Measurements from ENCODE around the gene DSE.

DSE gene

GRCh38 chr6:116447052-116447451 lies 76.3 kb downstream of the DSE start:
- DNase-seq (ENCODE audit: low read depth in 2 of 2), result no peak

- no peak for DNase-seq (ENCODE audit: low read depth in 2 of 2)
These were observed 76.8 kb downstream of the DSE start for GRCh38 chr6:116447496-116448011.

GRCh38 chr6:116449565-116449964 lies 78.8 kb downstream of the DSE start:
- no peak for DNase-seq (ENCODE audit: low read depth in 2 of 2)

GRCh38 chr6:116450185-116450710 lies 79.5 kb downstream of the DSE start:
- no peak for DNase-seq (ENCODE audit: low read depth in 2 of 2)

GRCh38 chr6:116450769-116451740 lies 80.3 kb downstream of the DSE start:
- no peak for DNase-seq (ENCODE audit: low read depth in 2 of 2)

- DNase-seq (ENCODE audit: low read depth in 2 of 2), result no peak
These were observed 81.2 kb downstream of the DSE start for GRCh38 chr6:116451916-116452315.

GRCh38 chr6:116452531-116452930 lies 81.8 kb downstream of the DSE start:
- no peak for DNase-seq (ENCODE audit: low read depth in 2 of 2)

- no peak for DNase-seq (ENCODE audit: low read depth in 2 of 2)
These were observed 85.4 kb downstream of the DSE start for GRCh38 chr6:116456106-116456505.

GRCh38 chr6:116456927-116457326 lies 86.2 kb downstream of the DSE start:
- DNase-seq (ENCODE audit: low read depth in 2 of 2), result no peak

- no peak for DNase-seq (ENCODE audit: low read depth in 2 of 2)
These were observed 87.5 kb downstream of the DSE start for GRCh38 chr6:116458264-116458663.

- no peak for DNase-seq (ENCODE audit: low read depth in 2 of 2)
These were observed 89.2 kb downstream of the DSE start for GRCh38 chr6:116459927-116460326.

- no peak for DNase-seq (ENCODE audit: low read depth in 2 of 2)
These were observed 90.7 kb downstream of the DSE start, which contains the start of gene CALHM6 for GRCh38 chr6:116461331-116461931. CALHM6 (plus strand) TSS chr6:116461375; CDS start chr6:116461930, 555 bp downstream.

- DNase-seq (ENCODE audit: low read depth in 2 of 2), result peak in 1 of 2 donors; percentile 53
These were observed 91.5 kb downstream of the DSE start for GRCh38 chr6:116461932-116462885.

GRCh38 chr6:116463301-116463700 lies 92.6 kb downstream of the DSE start:
- DNase-seq (ENCODE audit: low read depth in 2 of 2), result no peak

- DNase-seq (ENCODE audit: low read depth in 2 of 2), result no peak
These were observed 94.5 kb downstream of the DSE start for GRCh38 chr6:116465246-116465645.

GRCh38 chr6:116467096-116467495 lies 96.3 kb downstream of the DSE start:
- DNase-seq (ENCODE audit: low read depth in 2 of 2), result no peak

GRCh38 chr6:116467514-116467913 lies 96.8 kb downstream of the DSE start:
- DNase-seq (ENCODE audit: low read depth in 2 of 2), result no peak

GRCh38 chr6:116468293-116468692 lies 97.5 kb downstream of the DSE start:
- no peak for DNase-seq (ENCODE audit: low read depth in 2 of 2)

- DNase-seq (ENCODE audit: low read depth in 2 of 2), result no peak
These were observed 100.8 kb downstream of the DSE start for GRCh38 chr6:116471531-116471930.

- DNase-seq (ENCODE audit: low read depth in 2 of 2), result no peak
These were observed 102.0 kb downstream of the DSE start for GRCh38 chr6:116472706-116473105.

GRCh38 chr6:116475141-116475540 lies 104.4 kb downstream of the DSE start:
- no peak for DNase-seq (ENCODE audit: low read depth in 2 of 2)

Measured in stimulated activated CD8-positive, alpha-beta memory T cell treated with anti-CD3 and anti-CD28 coated beads, Interleukin-7, amount 100 ng/mL, for 4 hours (primary cell).